GM12878 (cell line): Measurements from ENCODE around the gene BRWD1.
"Not testable (repeated sequence)": the region's sequence is repeated elsewhere in the genome, so short reads cannot be mapped to it uniquely, and the experiment has no call there.

ENCODE experiments used
- CBFB ChIP-seq: IDR thresholded peaks from 2 replicates; pipeline ENCODE4 v1.6.1; 2016; ENCODE audit warnings: antibody characterized with exemption, low read depth
- EZH2 ChIP-seq: IDR thresholded peaks from 2 replicates; pipeline ENCODE4 v1.6.1; 2012; ENCODE audit warnings: low read depth, mild to moderate bottlenecking, control low read depth, inconsistent platforms, low read length, borderline replicate concordance; ENCODE audit not compliant: control insufficient read depth
- GATAD2B ChIP-seq: fragments of 450-650 bp; conservative IDR thresholded peaks from 2 replicates; pipeline ENCODE4 v1.6.1; 2017; ENCODE audit warnings: low read depth, mild to moderate bottlenecking, moderate library complexity
- NFIC ChIP-seq: IDR thresholded peaks from 2 replicates; pipeline ENCODE4 v1.6.1; 2012; ENCODE audit warnings: low read depth, mild to moderate bottlenecking, inconsistent platforms, low read length, moderate library complexity
- NR2C2 ChIP-seq: IDR thresholded peaks from 2 replicates; pipeline ENCODE4 v1.6.1; 2011; ENCODE audit warnings: borderline replicate concordance, low read depth; ENCODE audit not compliant: control insufficient read depth, insufficient read length
- POLR2AphosphoS5 ChIP-seq: IDR thresholded peaks from 2 replicates; pipeline ENCODE4 v1.6.1; 2011; ENCODE audit warnings: mild to moderate bottlenecking, low read length, inconsistent platforms
- SMARCA5 ChIP-seq: fragments of 450-650 bp; IDR thresholded peaks from 2 replicates; pipeline ENCODE4 v1.6.1; 2017; ENCODE audit warnings: mild to moderate bottlenecking
- TF ChIP-seq, protein P1 (sequence below), 3 experiments: IDR thresholded peaks in 2 of 3; conservative IDR thresholded peaks in 1 of 3; 2 replicates each; pipeline ENCODE4 v1.5.1; 2011; ENCODE audit warnings: low read depth in 3 of 3, low read length in 3 of 3, mild to moderate bottlenecking in 3 of 3, control low read depth in 2 of 3, moderate library complexity in 2 of 3, inconsistent platforms in 1 of 3, mixed read lengths in 1 of 3; ENCODE audit not compliant: control insufficient read depth in 2 of 3, insufficient read depth in 1 of 3; ENCODE audit errors: extremely low read depth in 1 of 3

DNA sequence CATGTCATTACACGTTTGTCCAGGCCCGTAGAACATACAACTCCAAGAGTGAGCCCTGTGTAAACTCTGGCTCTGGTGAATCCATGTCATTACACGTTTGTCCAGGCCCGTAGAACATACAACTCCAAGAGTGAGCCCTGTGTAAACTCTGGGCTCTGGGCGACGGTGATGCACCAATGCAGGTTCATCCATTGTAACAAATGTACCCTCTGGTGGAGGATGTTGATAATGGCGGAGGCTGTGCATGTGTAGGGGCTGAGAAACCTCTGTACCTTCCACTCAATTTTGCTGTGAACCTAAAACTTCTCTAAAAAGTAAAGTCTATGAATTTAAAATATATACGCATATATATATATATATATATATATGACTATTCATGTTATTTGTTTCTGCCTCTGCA lies 177.3 kb downstream of the BRWD1 start:
- TF ChIP-seq CBFB, NFIC, GATAD2B, POLR2AphosphoS5, EZH2, NR2C2, SMARCA5: not testable (repeated sequence)
- TF ChIP-seq, protein P1, sequence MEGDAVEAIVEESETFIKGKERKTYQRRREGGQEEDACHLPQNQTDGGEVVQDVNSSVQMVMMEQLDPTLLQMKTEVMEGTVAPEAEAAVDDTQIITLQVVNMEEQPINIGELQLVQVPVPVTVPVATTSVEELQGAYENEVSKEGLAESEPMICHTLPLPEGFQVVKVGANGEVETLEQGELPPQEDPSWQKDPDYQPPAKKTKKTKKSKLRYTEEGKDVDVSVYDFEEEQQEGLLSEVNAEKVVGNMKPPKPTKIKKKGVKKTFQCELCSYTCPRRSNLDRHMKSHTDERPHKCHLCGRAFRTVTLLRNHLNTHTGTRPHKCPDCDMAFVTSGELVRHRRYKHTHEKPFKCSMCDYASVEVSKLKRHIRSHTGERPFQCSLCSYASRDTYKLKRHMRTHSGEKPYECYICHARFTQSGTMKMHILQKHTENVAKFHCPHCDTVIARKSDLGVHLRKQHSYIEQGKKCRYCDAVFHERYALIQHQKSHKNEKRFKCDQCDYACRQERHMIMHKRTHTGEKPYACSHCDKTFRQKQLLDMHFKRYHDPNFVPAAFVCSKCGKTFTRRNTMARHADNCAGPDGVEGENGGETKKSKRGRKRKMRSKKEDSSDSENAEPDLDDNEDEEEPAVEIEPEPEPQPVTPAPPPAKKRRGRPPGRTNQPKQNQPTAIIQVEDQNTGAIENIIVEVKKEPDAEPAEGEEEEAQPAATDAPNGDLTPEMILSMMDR (IDR thresholded peaks at IDR 0.05 in 2 of 3, conservative IDR thresholded peaks at IDR 0.05 in 1 of 3; ENCODE audit: control insufficient read depth in 2 of 3, extremely low read depth in 1 of 3, insufficient read depth in 1 of 3, low read depth in 3 of 3, low read length in 3 of 3): peak in 2 of 3 experiments; percentile 22 to 27; a peak in 2 of 6 replicates
